ENCODE results near the gene GMFB.

- TF ChIP-seq CTCF (IDR thresholded peaks at IDR 0.05) = peak; percentile 14 to 31
- TF ChIP-seq EP300 (IDR thresholded peaks at IDR 0.05) = no peak
- TF ChIP-seq POLR2AphosphoS5 (IDR thresholded peaks at IDR 0.05) = peak in 2 of 3 donors; percentile 62 to 88
- TF ChIP-seq POLR2A (IDR thresholded peaks at IDR 0.05) = peak; percentile 22 to 68
Observed at GRCh38 chr14:54488646-54489317, at the start of gene GMFB.
